Activated CD4-positive, CD25-positive, alpha-beta regulatory T cell treated with anti-CD3 and anti-CD28 coated beads, Interleukin-2, amount 50 U/mL, for 16 hours (primary cell): ENCODE results near the gene IL31RA.

Experiments
- DNase-seq: peaks from one replicate; pipeline ENCODE4 v3.0.0-alpha.2; 2020; ENCODE audit warnings: low read depth, low spot score

Gene IL31RA

DNA sequence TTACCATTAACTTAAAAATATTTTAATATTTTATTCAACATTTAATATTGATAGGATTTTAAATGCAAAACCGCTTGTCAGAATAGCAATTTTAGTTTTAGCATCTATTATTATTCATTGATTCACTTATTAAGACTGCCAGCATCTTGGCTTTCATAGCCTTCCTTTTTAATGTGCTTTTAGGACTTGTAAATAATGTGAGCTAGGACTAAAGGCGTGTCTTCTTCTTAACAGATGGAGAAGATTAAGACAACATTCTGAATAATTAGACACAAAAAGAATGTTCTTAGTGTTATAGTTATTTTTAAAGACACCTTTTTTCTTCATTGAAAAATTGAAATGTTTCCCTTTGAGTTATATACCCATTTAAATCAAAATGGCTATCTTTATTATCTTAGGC, 6.9 kb downstream of the IL31RA start:
- DNase-seq = no peak

DNA sequence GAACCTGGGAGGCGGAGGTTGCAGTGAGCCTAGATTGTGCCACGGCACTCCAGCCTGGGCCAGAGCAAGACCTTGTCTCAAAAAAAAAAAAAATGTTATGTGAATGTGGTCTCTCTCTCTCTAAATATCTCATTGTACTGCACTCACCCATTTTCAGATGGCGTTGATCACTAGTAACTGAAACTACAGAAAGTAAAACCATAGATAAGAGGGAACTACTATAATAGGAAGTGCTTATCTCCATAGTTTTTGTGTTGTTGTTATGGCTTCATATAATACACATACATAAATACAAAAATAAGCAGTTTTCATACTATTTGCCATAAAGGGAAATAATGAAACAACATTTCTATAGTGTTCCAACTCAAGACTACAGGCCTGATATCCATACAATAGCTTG, 9.1 kb downstream of the IL31RA start:
- no peak for DNase-seq

DNA sequence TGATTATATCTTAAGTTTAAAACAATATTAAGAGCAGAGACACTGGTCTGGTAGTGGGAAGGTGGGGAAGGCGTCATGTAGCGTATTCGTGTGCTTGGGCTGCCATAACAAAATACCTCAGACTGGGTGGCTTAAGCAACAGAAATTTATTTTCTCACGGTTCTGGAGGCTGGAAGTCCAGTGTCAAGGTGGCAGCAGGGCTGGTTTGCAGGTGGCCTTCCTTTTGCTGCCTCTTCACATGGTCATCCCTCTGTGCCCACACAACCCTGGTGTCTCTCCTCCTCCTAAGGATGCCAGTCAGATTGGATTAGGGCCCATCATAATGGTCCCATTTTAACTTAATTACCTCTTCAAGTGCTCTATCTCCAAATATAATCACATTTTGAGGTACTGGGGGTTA, 9.6 kb downstream of the IL31RA start:
- DNase-seq = no peak

DNA sequence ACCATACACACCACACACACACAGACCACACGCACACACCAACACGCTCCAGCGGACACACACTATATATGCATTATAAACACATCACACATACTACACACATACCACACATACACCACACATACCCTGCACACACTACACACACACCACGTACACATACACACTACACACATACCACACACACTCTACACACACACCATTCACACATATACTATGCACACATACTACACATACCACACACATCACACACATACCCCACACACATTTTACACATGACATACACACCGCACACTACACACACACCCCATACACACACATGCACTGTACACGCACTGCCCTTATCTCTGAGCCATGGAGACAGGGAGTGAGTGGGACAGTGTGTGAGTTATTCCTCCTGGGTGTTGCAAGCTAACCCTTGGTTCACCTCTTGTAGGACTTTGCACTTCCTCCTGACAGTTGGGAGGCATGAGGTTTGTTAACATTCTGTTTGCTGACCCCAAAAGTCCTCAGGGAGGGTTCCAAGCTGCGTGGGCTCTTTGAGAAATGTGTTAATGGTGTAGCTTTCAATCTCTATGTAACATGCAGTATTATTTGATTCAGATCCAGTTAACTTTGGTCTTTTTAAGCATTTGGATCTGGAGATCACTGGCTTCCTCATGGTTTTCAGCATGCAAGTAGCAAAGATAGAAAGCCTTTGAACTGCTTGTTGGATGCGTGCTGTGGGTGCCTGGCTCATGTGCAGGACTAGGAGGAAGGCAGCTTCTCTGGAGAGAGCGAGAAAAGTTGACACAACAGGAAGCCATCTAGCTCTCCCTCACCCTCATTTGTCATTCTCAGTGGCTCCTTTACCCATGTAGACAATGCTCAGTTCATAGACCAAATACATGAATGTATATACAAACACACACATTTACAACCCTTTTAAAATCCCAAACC, 13.7 kb downstream of the IL31RA start:
- no peak for DNase-seq

DNA sequence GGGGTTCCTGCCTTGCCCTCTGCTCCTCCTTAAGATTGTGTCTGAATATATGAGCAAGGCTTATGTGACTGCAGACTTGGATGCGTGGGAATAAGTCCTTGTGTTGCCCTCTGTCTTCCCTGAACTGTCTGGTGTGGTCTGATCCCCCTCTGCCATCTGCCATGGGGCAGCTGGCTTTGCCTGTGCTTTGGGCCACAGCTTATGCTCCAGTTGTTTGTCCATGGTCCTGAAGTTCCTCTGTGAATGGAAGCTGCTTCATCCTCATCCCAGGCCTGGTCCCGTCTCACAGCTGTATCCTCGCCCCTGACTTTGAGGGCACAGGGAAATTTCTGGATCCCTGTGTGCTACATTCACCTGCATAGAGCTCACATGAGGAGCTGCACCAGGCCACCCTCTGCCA, 14.7 kb downstream of the IL31RA start:
- no peak for DNase-seq

DNA sequence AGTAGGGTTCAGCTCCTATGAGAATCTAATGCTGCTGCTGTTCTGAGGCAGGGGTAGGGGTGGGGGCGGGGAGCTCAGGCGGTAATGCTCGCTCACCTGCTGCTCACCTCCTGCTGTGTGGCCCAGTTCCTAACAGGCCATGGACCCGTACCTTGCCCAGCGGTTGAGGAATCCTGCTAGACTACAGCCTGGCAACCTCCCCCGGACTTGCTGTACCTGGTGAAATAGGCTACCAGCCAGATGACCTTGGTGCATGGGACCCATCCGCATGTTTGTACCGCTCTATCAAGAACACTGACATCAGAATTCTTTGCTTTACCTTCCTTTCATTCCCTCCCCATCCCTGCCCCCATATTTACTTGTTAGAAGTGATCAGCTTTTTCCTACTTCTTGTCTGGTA, 15.3 kb downstream of the IL31RA start:
- no peak for DNase-seq

DNA sequence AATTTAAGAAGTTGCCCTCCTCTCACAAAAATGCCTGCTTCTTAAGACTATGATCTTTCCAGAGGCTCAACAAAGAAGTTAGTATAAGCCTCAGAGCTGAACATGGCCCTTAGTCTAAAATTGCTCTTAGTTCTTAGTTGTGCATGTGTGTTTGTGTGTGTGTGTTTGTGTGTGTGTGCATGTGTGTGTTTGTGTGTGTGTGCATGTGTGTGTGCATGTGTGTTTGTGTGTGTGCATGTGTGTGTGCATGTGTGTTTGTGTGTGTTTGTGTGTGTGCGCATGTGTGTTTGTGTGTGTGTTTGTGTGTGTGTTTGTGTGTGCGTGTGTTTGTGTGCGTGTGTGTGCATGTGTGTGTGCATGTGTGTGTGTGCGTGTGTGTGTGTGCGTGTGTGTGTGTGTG, 15.8 kb downstream of the IL31RA start:
- DNase-seq = no peak

DNA sequence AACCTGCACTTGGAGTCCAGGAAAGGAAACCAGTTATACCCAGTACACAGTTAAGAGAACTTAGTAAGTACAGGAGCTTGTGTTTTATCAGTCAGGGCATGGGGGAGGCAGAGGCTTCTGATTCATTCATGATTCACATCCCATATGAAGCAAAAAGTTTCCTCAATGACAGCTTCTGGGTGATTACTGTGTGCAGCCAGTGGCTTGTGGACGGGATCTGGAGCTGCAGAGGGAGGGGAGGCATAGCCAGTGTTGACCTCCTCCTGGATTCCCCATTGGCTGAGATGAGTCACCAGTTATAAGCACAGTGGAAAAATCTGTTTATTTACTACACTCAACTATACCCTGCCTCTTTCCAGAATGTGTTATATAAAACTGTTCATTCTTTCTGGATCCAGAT, 17.7 kb downstream of the IL31RA start:
- no peak for DNase-seq

DNA sequence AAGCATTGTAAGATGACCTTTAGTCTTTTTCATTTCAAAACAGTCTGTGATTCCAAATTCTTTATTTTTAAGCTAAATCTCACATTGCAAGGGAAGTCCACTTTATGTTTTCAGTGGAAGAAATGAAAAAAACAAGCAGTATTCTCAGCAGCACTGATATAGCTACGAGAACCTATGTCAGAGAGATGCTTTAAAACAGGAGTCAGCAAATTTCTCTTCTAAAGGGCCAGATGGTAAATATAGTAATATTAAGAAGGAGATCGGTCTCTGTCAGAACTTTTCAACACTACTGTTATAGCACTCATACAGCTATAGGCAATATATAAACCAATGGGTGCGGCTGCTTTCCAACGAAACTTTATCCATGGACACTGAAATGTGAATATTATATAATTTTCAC, 18.7 kb downstream of the IL31RA start:
- no peak for DNase-seq

DNA sequence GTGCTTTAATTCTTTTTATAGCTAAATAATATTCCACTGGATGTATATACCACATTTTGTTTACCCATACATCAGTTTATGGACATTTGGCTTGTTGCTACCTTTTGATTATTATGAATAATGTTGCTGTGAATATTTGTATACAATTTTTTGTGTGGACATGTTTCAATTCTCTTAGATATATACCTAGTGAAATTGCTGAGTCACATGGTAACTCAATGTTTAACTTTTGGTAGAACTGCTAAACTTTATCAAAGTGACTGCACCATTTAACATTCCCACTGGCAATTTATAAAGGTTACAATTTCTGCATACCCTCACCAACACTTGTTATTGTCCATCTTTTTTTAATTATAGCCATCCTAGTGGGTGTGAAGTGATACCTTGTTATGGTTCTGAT, 22.1 kb downstream of the IL31RA start:
- no peak for DNase-seq

DNA sequence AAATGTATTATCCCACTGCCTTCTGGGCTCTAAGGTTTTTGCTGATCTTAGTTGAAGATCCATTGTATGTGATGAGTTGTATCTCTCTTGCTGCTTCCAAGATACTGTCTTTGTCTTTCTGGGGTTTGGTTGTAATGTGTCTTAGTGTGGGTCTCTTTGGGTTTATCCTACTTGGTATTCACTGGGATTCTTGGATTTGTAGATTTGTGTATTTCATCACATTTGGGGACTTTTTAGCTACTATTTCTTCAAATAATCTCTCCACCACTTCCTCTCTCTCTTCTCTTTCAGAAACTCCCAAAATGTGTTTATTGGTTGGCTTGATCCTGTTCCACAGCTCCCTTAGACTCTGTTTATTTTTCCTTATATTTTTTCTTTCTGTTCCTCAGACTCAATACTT, 26.5 kb downstream of the IL31RA start:
- no peak for DNase-seq

DNA sequence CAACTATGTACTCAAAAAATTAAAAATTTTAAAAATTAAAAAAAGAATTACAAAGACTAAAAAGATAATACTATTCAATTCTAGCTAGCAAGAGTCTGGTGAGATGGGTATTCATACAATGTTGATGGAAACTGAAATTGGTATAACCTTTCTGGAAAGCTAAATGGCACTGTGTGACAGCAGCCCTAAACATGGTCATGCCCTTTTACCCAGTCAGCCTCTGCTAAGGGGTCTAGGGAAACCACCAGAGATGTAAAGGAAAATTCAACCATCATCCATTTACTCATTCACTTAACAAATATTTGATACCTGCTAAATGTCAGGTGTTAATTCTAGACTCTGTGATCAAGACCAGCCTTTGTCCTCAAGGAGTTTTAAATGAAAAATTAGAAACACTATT, 29.3 kb downstream of the IL31RA start:
- no peak for DNase-seq

DNA sequence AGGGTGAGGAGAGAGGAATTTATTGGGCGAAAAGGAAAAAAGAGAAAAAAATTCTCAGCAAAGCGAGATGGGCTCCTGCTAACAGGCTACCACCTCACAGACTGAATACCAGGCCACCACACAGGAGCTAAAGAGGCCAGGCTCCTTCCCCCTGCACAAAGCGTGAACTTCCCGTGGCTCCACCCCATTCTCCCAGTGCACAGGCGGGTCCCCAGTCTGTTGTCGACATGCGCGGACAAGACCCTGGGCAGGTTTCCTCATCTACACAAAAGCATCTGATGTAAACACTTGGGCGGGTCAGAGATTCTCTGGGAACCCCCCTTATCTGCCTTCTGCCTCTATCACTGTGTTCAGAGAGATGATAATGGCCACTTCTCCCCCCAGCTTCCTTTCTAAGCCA, 34.2 kb downstream of the IL31RA start:
- DNase-seq = no peak

DNA sequence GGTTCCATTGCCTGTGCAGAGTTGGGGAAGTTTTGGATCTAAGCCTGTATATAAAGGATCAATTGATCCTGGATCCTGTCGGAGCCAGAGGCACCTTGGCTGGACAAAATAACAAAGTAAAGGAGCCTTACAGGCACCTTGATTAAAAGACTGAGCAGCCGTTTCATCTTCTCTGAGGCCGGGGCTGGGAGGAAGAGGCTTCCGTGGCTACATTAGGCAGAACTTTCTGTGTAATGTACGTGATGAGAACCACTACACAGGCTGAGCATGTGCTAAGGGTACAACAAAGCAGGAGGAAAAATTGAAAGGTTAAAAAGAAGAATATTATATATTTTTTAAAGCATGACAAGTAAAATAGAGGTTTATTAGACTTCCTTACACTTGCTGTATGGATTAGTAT, 37.0 kb downstream of the IL31RA start:
- no peak for DNase-seq

DNA sequence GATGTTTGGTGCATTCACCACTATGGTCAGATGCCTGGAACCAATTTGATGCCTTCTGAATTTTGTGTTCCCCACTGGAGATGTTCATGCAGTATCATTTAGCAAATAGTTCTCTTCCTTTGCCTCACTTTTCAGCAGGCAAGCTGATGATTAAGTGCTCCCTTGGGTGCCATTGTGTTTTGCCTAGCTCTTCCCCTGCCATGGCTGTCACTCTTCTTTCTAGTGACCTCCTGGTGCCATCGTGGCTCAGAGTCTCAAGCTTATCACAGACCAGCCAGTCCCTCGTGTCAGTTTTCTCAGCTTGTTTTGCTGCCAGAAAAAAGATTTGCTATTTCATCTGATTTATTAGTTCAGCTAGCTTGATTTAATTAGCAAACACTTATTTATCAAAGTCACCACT, 41.3 kb downstream of the IL31RA start:
- no peak for DNase-seq

DNA sequence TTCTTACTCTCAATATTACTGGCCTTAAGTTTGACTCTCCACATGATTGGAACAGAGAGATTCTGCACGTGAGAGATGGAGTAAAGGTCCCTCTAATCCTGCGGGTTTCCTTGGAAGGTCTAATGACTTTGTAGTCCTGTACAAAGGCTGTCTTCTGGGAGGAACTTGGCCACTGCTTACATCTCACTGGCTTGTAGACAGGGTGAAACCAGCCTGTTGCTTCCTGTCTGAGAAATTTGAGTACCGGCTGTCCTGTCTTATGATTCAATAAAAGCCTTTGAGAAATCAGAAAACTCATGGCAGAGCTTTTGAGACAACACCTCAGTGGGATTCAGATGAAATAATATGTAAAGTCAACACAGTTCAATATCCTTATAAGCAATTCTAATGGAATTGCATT, 43.0 kb downstream of the IL31RA start:
- no peak for DNase-seq

DNA sequence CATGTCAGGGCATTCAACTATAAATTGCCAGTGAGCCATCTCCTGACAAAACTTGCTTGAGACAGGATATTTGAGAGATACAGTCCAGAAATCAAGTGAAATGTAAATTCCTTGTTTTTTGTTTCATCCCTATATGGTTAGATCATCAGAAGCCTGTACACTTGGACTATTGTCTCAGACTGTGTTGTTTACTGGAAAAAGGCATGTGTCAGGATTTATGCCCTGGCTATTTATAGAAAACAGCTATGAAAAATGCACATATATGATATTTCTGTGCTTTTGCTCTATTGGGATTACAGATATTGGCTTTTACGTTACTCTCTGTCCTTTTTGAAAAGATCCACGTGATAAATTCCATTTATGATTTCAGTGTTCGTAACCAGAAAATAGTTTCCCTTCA, 44.2 kb downstream of the IL31RA start:
- DNase-seq = no peak

DNA sequence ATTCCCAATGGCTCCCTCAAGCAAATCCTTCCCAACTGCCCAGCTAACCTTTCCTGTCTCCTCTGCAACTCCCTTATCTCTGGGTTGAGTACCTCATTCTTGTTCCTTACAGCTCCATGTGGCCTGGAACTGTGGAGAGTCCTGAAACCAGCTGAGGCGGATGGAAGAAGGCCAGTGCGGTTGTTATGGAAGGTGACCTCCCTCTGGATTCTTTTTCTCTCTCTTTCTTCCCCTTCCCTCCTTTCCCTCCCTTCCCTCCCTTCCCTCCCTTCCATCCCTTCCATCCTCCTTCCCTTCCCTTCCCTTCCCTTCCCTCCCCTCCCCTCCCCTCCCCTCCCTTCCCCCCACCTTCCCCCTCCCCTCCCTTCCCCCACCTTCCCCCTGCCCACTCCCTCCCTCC, 45.1 kb downstream of the IL31RA start:
- DNase-seq = no peak

DNA sequence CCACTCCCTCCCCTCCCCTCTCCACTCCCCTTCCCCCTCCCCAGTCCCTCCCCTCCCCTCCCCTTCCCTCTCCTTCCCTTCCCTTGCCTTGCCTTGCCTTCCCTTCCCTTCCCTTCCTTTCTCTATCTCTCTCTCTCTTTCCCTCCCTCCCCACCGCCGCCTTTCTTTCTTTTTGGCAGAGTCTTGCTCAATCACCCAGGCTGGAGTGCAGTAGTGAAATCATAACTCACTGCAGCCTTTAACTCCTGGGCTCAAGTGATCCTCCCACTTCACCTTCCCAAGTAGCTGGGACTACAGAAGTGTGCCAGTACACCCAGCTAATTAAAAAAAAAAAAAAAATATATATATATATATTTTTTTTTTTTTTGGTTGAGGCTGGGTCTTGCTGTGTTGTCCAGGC, 45.5 kb downstream of the IL31RA start:
- DNase-seq = no peak

DNA sequence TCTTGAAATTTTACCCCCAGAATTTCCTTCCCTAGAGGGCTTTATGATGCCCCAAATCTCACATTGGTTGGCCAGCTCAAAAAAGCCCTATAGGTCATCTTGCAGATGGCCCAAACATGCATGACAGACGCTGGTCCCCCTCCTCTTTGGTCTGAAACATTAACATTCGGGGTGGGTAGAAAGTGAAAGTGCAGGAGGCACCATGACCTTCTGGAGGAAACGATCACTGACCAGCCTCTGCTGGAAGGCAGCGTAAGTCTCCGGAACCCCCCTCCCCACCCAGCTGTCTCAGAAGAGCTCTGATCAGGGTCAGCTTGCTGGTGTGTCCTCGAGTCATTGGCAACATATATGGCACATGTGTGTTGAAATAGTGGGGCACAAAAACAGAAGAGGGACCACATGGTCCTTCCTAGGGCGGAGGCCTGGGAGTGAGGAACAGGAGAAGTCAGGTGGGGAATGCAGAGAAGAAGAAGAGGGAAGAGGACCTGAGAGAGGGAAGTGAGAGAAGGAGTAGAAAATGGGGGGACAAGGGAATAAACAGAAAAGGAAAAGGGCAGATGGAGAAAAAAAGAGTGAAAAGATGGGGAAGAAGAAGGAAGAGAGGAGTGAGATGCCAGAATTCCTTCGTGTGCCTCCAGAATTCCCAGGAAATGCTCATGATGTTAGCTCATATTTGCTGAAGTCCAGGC, 46.2 kb downstream of the IL31RA start:
- no peak for DNase-seq

DNA sequence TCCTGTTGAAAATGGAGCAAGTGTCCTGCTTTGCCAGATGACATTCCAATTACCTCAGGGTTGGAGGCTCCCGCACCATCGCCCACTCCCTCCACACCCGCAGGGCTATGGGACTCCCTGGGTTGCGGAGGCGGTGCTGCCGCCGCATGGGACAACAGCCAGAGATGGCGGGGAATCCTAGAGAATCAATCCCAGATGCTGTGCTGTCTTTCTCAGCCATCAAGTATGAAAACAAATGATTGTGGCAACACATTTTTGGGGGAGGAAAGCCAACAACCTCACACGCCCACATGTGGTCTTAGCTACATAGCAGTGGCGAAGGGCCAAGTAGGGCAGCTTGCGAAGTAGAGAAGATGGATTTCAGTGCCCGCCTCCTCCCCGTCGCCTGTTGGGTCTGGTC, 46.7 kb downstream of the IL31RA start:
- no peak for DNase-seq

DNA sequence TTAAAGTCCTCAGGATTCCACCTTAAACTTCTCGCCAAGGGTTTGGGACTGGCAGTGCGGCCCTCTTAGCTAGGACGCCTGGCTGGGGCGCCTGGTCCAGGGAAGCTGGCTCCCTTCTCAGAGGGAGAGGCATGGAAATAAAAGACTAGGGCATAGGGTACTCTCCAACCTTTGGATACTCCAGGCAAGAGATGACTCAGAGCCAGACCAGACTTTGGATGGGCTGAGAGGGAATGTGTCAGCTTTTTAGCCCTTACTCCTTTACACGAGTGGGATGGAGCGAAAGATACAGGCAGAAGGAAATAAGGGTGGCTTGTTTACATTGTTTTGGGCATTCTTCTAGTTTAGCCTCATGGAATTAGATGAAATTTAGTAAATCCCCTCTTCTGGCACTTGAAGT, 48.2 kb downstream of the IL31RA start:
- DNase-seq = no peak

DNA sequence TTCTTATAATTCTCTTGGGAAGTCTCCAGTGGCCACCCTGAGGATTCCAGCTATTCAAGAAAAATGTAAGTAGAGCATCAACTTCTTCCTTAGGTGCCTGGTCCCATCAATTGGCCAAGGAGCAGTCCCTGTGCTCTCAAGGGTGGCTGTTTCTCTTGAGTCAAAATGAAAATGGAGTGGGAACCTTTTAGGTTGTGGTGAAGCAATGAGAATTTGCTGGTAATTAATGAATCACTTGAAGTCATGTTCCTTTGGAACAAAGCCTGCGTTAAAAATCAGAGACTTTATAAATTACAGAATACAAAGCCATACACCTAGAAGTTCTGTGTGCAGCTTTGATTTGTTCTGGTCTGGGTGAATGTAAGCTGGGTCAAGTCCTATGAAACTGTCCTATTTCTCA, 48.9 kb downstream of the IL31RA start:
- no peak for DNase-seq
